ENCODE results near the gene LARGE2. TPM values are rescaled to one million over a fixed set of nuclear protein-coding genes. Genes with fewer than 3 reads are reported as not detected.
A peak's percentile ranks its signal among the peaks of the same experiment; 100 is the strongest.

LARGE2 gene
- total RNA-seq, 1 donor from 2014 or later, result not detected

DNA sequence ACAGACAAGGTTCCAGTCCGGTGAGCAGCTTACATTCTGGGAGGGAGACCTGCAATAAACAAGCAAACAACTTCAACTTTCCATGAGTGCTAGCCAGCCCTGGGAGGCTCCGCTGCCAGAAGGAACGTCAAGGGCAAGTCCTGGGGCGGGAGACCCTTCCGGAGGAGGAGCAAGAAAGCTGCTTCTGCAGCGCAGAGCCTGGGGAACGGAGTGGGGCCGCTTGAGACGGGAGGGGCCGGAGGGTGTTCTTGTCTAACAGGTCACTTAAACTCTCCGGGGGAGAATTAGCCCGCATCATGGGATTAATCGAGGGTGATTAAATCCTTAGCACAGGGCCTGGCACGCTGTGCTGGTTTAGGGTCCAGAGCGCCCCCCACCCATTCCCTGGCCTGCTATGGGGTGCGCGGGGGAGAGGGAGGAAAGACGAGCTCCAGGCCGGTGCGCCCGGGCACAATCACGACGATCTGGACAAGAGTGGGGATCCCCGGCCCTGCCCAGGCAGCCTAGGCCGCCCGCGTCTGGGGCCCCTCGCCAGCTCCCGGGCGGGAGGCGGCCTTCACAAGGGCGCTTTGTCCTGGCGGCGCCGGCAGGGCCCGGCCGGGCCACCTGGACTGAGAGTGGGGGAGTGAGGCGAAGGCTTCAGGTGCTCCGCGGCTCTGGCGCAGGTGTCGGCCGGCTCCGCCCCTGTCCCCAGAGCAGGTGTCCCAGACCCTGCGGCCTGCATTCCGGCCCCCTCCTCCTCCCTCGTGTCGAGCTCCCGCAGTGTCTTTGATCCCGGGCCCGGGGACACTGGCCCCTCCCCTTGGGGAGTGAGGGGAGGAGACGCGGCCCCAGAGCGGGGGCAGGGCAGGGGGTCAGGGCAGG, 663 bp upstream of the LARGE2 start:
- H3K4me1 ChIP-seq, result peaks cover 45% of the 10 kb centered on the region
- H3K36me3 ChIP-seq, result no peaks in the 10 kb centered on the region
- intact Hi-C loops (cut with micrococcal nuclease), result no loop called here
- H3K27me3 ChIP-seq (ENCODE audit: low read depth), result peaks cover 50% of the 10 kb centered on the region
- DNase-seq, result peak; percentile 13
- TF ChIP-seq, protein P1, sequence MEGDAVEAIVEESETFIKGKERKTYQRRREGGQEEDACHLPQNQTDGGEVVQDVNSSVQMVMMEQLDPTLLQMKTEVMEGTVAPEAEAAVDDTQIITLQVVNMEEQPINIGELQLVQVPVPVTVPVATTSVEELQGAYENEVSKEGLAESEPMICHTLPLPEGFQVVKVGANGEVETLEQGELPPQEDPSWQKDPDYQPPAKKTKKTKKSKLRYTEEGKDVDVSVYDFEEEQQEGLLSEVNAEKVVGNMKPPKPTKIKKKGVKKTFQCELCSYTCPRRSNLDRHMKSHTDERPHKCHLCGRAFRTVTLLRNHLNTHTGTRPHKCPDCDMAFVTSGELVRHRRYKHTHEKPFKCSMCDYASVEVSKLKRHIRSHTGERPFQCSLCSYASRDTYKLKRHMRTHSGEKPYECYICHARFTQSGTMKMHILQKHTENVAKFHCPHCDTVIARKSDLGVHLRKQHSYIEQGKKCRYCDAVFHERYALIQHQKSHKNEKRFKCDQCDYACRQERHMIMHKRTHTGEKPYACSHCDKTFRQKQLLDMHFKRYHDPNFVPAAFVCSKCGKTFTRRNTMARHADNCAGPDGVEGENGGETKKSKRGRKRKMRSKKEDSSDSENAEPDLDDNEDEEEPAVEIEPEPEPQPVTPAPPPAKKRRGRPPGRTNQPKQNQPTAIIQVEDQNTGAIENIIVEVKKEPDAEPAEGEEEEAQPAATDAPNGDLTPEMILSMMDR (IDR thresholded peaks at IDR 0.05; ENCODE audit: borderline replicate concordance), result no peak
- no peak overlapping the region for H3K27ac ChIP-seq (replicated peaks)
- H3K9me3 ChIP-seq (replicated peaks), result no peaks in the 10 kb centered on the region
- peak overlapping the region; percentile 56 for H3K4me3 ChIP-seq

DNA sequence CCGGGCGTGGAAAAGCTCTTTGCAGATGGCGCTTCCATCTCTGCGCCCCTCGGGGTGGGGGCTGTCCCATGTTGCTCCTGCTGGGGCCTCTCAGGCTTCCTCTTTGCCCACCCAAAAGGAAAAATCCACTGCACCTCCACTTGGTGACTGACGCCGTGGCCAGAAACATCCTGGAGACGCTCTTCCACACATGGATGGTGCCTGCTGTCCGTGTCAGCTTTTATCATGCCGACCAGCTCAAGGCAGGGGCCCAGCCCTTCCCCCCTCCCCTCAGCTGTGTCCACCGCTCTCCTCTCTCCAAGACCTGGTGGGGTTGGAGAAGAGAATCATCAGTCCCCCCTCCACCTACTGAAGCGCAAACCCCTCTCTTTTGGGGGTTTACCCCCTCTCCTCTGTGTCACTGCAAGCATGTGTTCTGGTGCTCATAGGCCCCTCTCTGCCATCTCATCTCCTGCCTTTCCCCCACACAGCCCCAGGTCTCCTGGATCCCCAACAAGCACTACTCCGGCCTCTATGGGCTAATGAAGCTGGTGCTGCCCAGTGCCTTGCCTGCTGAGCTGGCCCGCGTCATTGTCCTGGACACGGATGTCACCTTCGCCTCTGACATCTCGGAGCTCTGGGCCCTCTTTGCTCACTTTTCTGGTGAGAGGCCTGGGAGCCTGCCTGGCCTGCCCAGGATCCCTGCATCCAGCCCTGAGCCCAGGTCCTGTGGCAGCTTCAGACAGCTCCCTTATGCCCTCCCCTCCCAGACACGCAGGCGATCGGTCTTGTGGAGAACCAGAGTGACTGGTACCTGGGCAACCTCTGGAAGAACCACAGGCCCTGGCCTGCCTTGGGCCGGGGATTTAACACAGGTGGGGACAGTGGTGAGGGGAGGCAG, 1.8 kb downstream of the LARGE2 start:
- H3K27me3 ChIP-seq (ENCODE audit: low read depth), result peaks cover 50% of the 10 kb centered on the region
- intact Hi-C loops (cut with micrococcal nuclease), result no loop called here
- H3K36me3 ChIP-seq, result no peaks in the 10 kb centered on the region
- TF ChIP-seq, protein P1 (IDR thresholded peaks at IDR 0.05; ENCODE audit: borderline replicate concordance), result no peak
- DNase-seq, result peak; percentile 10
- H3K27ac ChIP-seq (replicated peaks), result no peak overlapping the region
- no peak overlapping the region for H3K4me3 ChIP-seq
- peaks cover 24% of the 10 kb centered on the region for H3K4me1 ChIP-seq
- no peaks in the 10 kb centered on the region for H3K9me3 ChIP-seq (replicated peaks)

DNA sequence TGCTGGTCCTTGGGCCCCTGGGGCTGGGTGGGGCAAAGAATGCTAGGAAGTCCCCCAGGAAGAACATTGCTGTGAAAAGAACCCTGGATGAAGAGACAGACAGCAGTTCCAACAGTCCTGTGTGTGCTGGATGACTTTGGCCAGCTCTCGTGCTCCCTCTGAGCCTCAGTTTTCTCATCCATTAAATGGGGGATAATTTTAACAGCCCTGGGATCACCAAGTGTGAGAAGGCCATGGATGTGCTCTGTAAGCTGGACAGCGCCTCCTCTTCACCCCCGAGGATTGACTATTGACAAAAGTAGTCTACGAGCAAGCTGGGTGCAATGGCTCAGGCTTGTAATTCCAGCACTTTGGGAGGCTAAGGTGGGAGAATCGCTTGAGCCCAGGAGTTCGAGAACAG, 2.5 kb downstream of the LARGE2 start:
- H3K27me3 ChIP-seq (ENCODE audit: low read depth), result peaks cover 50% of the 10 kb centered on the region
- no peak overlapping the region for H3K27ac ChIP-seq (replicated peaks)
- intact Hi-C loops (cut with micrococcal nuclease), result no loop called here
- peaks cover 24% of the 10 kb centered on the region for H3K4me1 ChIP-seq
- no peak overlapping the region for H3K4me3 ChIP-seq
- no peaks in the 10 kb centered on the region for H3K36me3 ChIP-seq
- TF ChIP-seq, protein P1 (IDR thresholded peaks at IDR 0.05; ENCODE audit: borderline replicate concordance), result no peak
- no peak for DNase-seq
- no peaks in the 10 kb centered on the region for H3K9me3 ChIP-seq (replicated peaks)

DNA sequence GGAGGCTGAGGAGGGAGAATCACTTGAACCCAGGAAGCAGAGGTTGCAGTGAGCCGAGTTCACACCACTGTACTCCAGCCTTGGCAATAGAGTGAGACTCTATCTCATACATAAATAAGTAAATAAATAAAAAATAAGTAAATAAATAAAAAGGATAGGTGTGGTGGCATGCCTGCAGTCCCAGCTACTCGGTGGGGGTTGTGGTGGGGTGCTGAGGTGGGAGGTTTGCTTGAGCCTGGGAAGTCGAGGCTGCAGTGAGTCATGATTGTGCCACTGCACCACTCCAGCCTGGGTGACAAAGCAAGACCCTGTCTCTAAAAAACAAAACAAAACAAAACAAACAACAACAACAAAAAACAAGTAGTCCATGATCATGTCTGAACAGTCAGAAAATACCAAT, 3.1 kb downstream of the LARGE2 start:
- TF ChIP-seq, protein P1 (IDR thresholded peaks at IDR 0.05; ENCODE audit: borderline replicate concordance), result no peak
- intact Hi-C loops (cut with micrococcal nuclease), result no loop called here
- Histone ChIP-seq H3K27me3 (ENCODE audit: low read depth) (peaks cover 50% of the 10 kb centered on the region), H3K36me3 (no peaks in the 10 kb centered on the region), H3K9me3 (replicated peaks) (no peaks in the 10 kb centered on the region), H3K4me3 (no peak overlapping the region), H3K4me1 (peaks cover 30% of the 10 kb centered on the region), H3K27ac (replicated peaks) (no peak overlapping the region)
- no peak for DNase-seq

DNA sequence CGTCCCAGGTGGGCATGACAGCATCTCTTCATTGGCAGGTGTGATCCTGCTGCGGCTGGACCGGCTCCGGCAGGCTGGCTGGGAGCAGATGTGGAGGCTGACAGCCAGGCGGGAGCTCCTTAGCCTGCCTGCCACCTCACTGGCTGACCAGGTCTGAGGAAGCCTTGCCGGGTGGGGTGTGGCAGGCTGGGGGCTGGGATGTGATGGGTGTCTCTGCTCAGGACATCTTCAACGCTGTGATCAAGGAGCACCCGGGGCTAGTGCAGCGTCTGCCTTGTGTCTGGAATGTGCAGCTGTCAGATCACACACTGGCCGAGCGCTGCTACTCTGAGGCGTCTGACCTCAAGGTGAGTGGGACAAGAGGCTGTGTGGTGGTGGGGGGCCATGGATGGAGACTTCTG, 3.5 kb downstream of the LARGE2 start:
- Histone ChIP-seq H3K9me3 (replicated peaks) (no peaks in the 10 kb centered on the region), H3K36me3 (no peaks in the 10 kb centered on the region), H3K4me1 (peaks cover 34% of the 10 kb centered on the region), H3K27ac (replicated peaks) (no peak overlapping the region), H3K27me3 (ENCODE audit: low read depth) (peaks cover 50% of the 10 kb centered on the region), H3K4me3 (no peak overlapping the region)
- intact Hi-C loops (cut with micrococcal nuclease), result no loop called here
- peak; percentile 9 for DNase-seq
- TF ChIP-seq, protein P1 (IDR thresholded peaks at IDR 0.05; ENCODE audit: borderline replicate concordance), result no peak

Measured in left ventricle myocardium inferior (tissue), 1 donor.